Neuron (in vitro differentiated cells): ENCODE data around the gene RHNO1.
"Not testable (repeated sequence)": the region's sequence is repeated elsewhere in the genome, so short reads cannot be mapped to it uniquely, and the experiment has no call there.

Experiments
- H2AFZ ChIP-seq: one replicate; pipeline ENCODE4 v1.6.1; 2013; ENCODE audit warnings: low read depth, mild to moderate bottlenecking, inconsistent platforms, low read length, moderate library complexity
- H3K27me3 ChIP-seq: one replicate; pipeline ENCODE4 v1.6.1; 2013; ENCODE audit warnings: low read length; ENCODE audit not compliant: insufficient read depth
- H3K36me3 ChIP-seq: one replicate; pipeline ENCODE4 v1.6.1; 2013; ENCODE audit warnings: low read length; ENCODE audit not compliant: insufficient read depth
- H3K4me1 ChIP-seq: one replicate; pipeline ENCODE4 v1.6.1; 2013; ENCODE audit warnings: low read length; ENCODE audit not compliant: insufficient read depth
- H3K4me3 ChIP-seq: 2 replicates; pipeline ENCODE4 v1.5.1; 2013; ENCODE audit warnings: mild to moderate bottlenecking, low read length, moderate library complexity
- H3K9me3 ChIP-seq: one replicate; pipeline ENCODE4 v1.6.1; 2013; ENCODE audit warnings: low read length

RHNO1 gene

GRCh38 chr12:2851931-2852330 is 25.1 kb upstream of the RHNO1 start:
- Histone ChIP-seq H3K9me3 (no peaks in the 10 kb centered on the region), H2AFZ (no peak overlapping the region), H3K36me3 (no peaks in the 10 kb centered on the region), H3K4me3 (no peak overlapping the region), H3K27me3 (no peaks in the 10 kb centered on the region), H3K4me1 (peaks cover 25% of the 10 kb centered on the region)

GRCh38 chr12:2853626-2854025 is 23.4 kb upstream of the RHNO1 start:
- Histone ChIP-seq H3K4me3 (no peak overlapping the region), H3K27me3 (no peaks in the 10 kb centered on the region), H2AFZ (no peak overlapping the region), H3K4me1 (peaks cover 23% of the 10 kb centered on the region), H3K36me3 (peaks cover 15% of the 10 kb centered on the region), H3K9me3 (no peaks in the 10 kb centered on the region)

- Histone ChIP-seq H3K4me3 (no peak overlapping the region), H3K9me3 (no peaks in the 10 kb centered on the region), H2AFZ (no peak overlapping the region), H3K36me3 (peaks cover 26% of the 10 kb centered on the region), H3K4me1 (peaks cover 11% of the 10 kb centered on the region), H3K27me3 (no peaks in the 10 kb centered on the region)
These were observed 22.2 kb upstream of the RHNO1 start for GRCh38 chr12:2854669-2855453.

- no peaks in the 10 kb centered on the region for H3K27me3 ChIP-seq
- H3K4me3 ChIP-seq = no peak overlapping the region
- no peaks in the 10 kb centered on the region for H3K9me3 ChIP-seq
- peaks cover 9% of the 10 kb centered on the region for H3K4me1 ChIP-seq
- peaks cover 31% of the 10 kb centered on the region for H3K36me3 ChIP-seq
- no peak overlapping the region for H2AFZ ChIP-seq
These were observed 21.5 kb upstream of the RHNO1 start for GRCh38 chr12:2855546-2855945.

GRCh38 chr12:2856051-2856450 is 21.0 kb upstream of the RHNO1 start:
- Histone ChIP-seq H3K9me3 (no peaks in the 10 kb centered on the region), H3K36me3 (peaks cover 31% of the 10 kb centered on the region), H2AFZ (no peak overlapping the region), H3K27me3 (no peaks in the 10 kb centered on the region), H3K4me3 (no peak overlapping the region), H3K4me1 (peaks cover 9% of the 10 kb centered on the region)

- Histone ChIP-seq H2AFZ (no peak within 1 kb of the TSS), H3K36me3 (peaks cover 37% of the 10 kb centered on the region), H3K4me1 (peaks cover 9% of the 10 kb centered on the region), H3K4me3 (no peak within 1 kb of the TSS), H3K27me3 (no peaks in the 10 kb centered on the region), H3K9me3 (no peaks in the 10 kb centered on the region)
These were observed 20.0 kb upstream of the RHNO1 start, which contains the start of gene TEX52 for GRCh38 chr12:2857021-2857431. TEX52 (minus strand) TSS chr12:2857039; CDS start chr12:2857026, 13 bp downstream.

- no peaks in the 10 kb centered on the region for H3K9me3 ChIP-seq
- peaks cover 40% of the 10 kb centered on the region for H3K36me3 ChIP-seq
- H2AFZ ChIP-seq = no peak overlapping the region
- no peaks in the 10 kb centered on the region for H3K27me3 ChIP-seq
- peaks cover 9% of the 10 kb centered on the region for H3K4me1 ChIP-seq
- H3K4me3 ChIP-seq = no peak overlapping the region
These were observed 19.4 kb upstream of the RHNO1 start for GRCh38 chr12:2857576-2857975.

- no peak overlapping the region for H2AFZ ChIP-seq
- peaks cover 48% of the 10 kb centered on the region for H3K36me3 ChIP-seq
- peaks cover 9% of the 10 kb centered on the region for H3K4me1 ChIP-seq
- no peaks in the 10 kb centered on the region for H3K27me3 ChIP-seq
- no peak overlapping the region for H3K4me3 ChIP-seq
- no peaks in the 10 kb centered on the region for H3K9me3 ChIP-seq
These were observed 18.7 kb upstream of the RHNO1 start for GRCh38 chr12:2858334-2858733.

- Histone ChIP-seq H3K4me3 (no peak overlapping the region), H3K4me1 (peaks cover 9% of the 10 kb centered on the region), H3K9me3 (no peaks in the 10 kb centered on the region), H2AFZ (no peak overlapping the region), H3K36me3 (peaks cover 54% of the 10 kb centered on the region), H3K27me3 (no peaks in the 10 kb centered on the region)
These were observed 18.0 kb upstream of the RHNO1 start for GRCh38 chr12:2858944-2859421.

GRCh38 chr12:2860170-2860569 is 16.9 kb upstream of the RHNO1 start:
- H2AFZ ChIP-seq = no peak overlapping the region
- H3K27me3 ChIP-seq = no peaks in the 10 kb centered on the region
- H3K4me1 ChIP-seq = peaks cover 9% of the 10 kb centered on the region
- H3K9me3 ChIP-seq = no peaks in the 10 kb centered on the region
- peaks cover 66% of the 10 kb centered on the region for H3K36me3 ChIP-seq
- no peak overlapping the region for H3K4me3 ChIP-seq

GRCh38 chr12:2862876-2863275 is 14.1 kb upstream of the RHNO1 start:
- H3K4me3 ChIP-seq = no peak overlapping the region
- peaks cover 78% of the 10 kb centered on the region for H3K36me3 ChIP-seq
- H3K27me3 ChIP-seq = no peaks in the 10 kb centered on the region

GRCh38 chr12:2863402-2863801 is 13.6 kb upstream of the RHNO1 start:
- not testable (repeated sequence) for H2AFZ ChIP-seq, H3K4me1 ChIP-seq, H3K9me3 ChIP-seq, H3K27me3 ChIP-seq, H3K4me3 ChIP-seq
- H3K36me3 ChIP-seq = peaks cover 79% of the 10 kb centered on the region

More at GRCh38 chr12:2862876-2863275, 14.1 kb upstream of the RHNO1 start:
- H3K4me1 ChIP-seq = no peaks in the 10 kb centered on the region
- no peak overlapping the region for H2AFZ ChIP-seq
- no peaks in the 10 kb centered on the region for H3K9me3 ChIP-seq

GRCh38 chr12:2864198-2864597 is 12.8 kb upstream of the RHNO1 start:
- Histone ChIP-seq H3K4me3 (no peak overlapping the region), H3K27me3 (no peaks in the 10 kb centered on the region), H3K36me3 (peaks cover 78% of the 10 kb centered on the region), H3K4me1 (no peaks in the 10 kb centered on the region), H2AFZ (no peak overlapping the region), H3K9me3 (no peaks in the 10 kb centered on the region)
